Adrenal gland (tissue), 5 donors: ENCODE data around the gene ATG9B.

Experiments
- POLR2A ChIP-seq, 2 donors: fragments of 450-650 bp; IDR thresholded peaks; one replicate each; pipeline ENCODE4 v1.6.1; 2017; ENCODE audit warnings: antibody characterized with exemption in 2 of 2, mild to moderate bottlenecking in 2 of 2, moderate library complexity in 1 of 2
- TF ChIP-seq, protein P1 (sequence below), 6 experiments: fragments of 450-650 bp in 4 of 6; fragments of 200-600 bp in 2 of 6; sonication (generic) in 1 of 6; IDR thresholded peaks; 1 replicate in 5 of 6; 2 replicates in 1 of 6; pipeline versions ENCODE4 v1.5.1 to v1.8.0; 2016 to 2021; ENCODE audit warnings: antibody characterized with exemption in 6 of 6, mild to moderate bottlenecking in 2 of 6, moderate library complexity in 1 of 6
- donor health status: DM: no; HTN: no; CAD: no.

GRCh38 chr7:151056666-151057505 lies 32.6 kb upstream of the ATG9B start:
- TF ChIP-seq, protein P1, sequence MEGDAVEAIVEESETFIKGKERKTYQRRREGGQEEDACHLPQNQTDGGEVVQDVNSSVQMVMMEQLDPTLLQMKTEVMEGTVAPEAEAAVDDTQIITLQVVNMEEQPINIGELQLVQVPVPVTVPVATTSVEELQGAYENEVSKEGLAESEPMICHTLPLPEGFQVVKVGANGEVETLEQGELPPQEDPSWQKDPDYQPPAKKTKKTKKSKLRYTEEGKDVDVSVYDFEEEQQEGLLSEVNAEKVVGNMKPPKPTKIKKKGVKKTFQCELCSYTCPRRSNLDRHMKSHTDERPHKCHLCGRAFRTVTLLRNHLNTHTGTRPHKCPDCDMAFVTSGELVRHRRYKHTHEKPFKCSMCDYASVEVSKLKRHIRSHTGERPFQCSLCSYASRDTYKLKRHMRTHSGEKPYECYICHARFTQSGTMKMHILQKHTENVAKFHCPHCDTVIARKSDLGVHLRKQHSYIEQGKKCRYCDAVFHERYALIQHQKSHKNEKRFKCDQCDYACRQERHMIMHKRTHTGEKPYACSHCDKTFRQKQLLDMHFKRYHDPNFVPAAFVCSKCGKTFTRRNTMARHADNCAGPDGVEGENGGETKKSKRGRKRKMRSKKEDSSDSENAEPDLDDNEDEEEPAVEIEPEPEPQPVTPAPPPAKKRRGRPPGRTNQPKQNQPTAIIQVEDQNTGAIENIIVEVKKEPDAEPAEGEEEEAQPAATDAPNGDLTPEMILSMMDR (IDR thresholded peaks at IDR 0.05): no peak
- no peak for TF ChIP-seq POLR2A (IDR thresholded peaks at IDR 0.05)
